ENCODE data around the gene PHTF2. TPM values are rescaled to one million over a fixed set of nuclear protein-coding genes. Genes with fewer than 3 reads are reported as not detected.

Gene PHTF2
- total and polyA plus RNA-seq, 7 experiments from 2014 or later = 5.9 to 42.1 (median 20.4) TPM

GRCh38 chr7:77967429-77967828 is 168.9 kb downstream of the PHTF2 start:
- H3K27me3 ChIP-seq (ENCODE audit: control insufficient read depth in 2 of 2, insufficient read depth in 2 of 2, low read length in 2 of 2) = no peaks in the 10 kb centered on the region
- H3K4me1 ChIP-seq (ENCODE audit: control insufficient read depth in 2 of 2, insufficient read depth in 2 of 2, low read length in 2 of 2) = no peaks in the 10 kb centered on the region
- CTCF ChIA-PET = no interaction called here
- POLR2A ChIA-PET = no interaction called here
- DNase-seq = no peak
- ATAC-seq = no peak
- H3K27me3 Mint-ChIP-seq = no peaks in the 10 kb centered on the region
- no peak overlapping the region for H3K4me3 Mint-ChIP-seq
- no peaks in the 10 kb centered on the region for H3K4me1 Mint-ChIP-seq
- H3K9me3 ChIP-seq (ENCODE audit: control insufficient read depth in 2 of 3, low read length in 3 of 3) = no peaks in the 10 kb centered on the region
- no peak overlapping the region for H3K27ac ChIP-seq (ENCODE audit: low read depth, low read length)
- H3K36me3 Mint-ChIP-seq = peaks cover 0 to 17% (median 11%) of the 10 kb centered on the region in 5 donors
- H3K4me3 ChIP-seq (ENCODE audit: low read length) = no peak overlapping the region
- intact Hi-C loops (cut with micrococcal nuclease) = no loop called here
- H3K36me3 ChIP-seq (ENCODE audit: control insufficient read depth in 2 of 3, insufficient read depth in 3 of 3, low read length in 3 of 3) = no peaks in the 10 kb centered on the region
- no peak overlapping the region for H3K27ac Mint-ChIP-seq
- no peaks in the 10 kb centered on the region for H3K9me3 Mint-ChIP-seq

- ATAC-seq (no peak), DNase-seq (no peak)
- Histone ChIP-seq H3K27me3 (ENCODE audit: control insufficient read depth in 2 of 2, insufficient read depth in 2 of 2, low read length in 2 of 2) (no peaks in the 10 kb centered on the region), H3K9me3 (ENCODE audit: control insufficient read depth in 2 of 3, low read length in 3 of 3) (no peaks in the 10 kb centered on the region), H3K4me3 (ENCODE audit: low read length) (no peak overlapping the region), H3K27ac (ENCODE audit: low read depth, low read length) (no peak overlapping the region), H3K36me3 (ENCODE audit: control insufficient read depth in 2 of 3, insufficient read depth in 3 of 3, low read length in 3 of 3) (no peaks in the 10 kb centered on the region), H3K4me1 (ENCODE audit: control insufficient read depth in 2 of 2, insufficient read depth in 2 of 2, low read length in 2 of 2) (no peaks in the 10 kb centered on the region)
- POLR2A ChIA-PET = no interaction called here
- intact Hi-C loops (cut with micrococcal nuclease) = no loop called here
- no peaks in the 10 kb centered on the region for H3K27me3 Mint-ChIP-seq
- no peak overlapping the region for H3K4me3 Mint-ChIP-seq
- peaks cover 0 to 3% (median 0%) of the 10 kb centered on the region in 7 donors for H3K4me1 Mint-ChIP-seq
- no peak overlapping the region for H3K27ac Mint-ChIP-seq
- CTCF ChIA-PET = no interaction called here
- H3K9me3 Mint-ChIP-seq = no peaks in the 10 kb centered on the region
- H3K36me3 Mint-ChIP-seq = peaks cover 0 to 14% (median 2%) of the 10 kb centered on the region in 5 donors
Observed at GRCh38 chr7:77971726-77972125, 173.2 kb downstream of the PHTF2 start.

DNA sequence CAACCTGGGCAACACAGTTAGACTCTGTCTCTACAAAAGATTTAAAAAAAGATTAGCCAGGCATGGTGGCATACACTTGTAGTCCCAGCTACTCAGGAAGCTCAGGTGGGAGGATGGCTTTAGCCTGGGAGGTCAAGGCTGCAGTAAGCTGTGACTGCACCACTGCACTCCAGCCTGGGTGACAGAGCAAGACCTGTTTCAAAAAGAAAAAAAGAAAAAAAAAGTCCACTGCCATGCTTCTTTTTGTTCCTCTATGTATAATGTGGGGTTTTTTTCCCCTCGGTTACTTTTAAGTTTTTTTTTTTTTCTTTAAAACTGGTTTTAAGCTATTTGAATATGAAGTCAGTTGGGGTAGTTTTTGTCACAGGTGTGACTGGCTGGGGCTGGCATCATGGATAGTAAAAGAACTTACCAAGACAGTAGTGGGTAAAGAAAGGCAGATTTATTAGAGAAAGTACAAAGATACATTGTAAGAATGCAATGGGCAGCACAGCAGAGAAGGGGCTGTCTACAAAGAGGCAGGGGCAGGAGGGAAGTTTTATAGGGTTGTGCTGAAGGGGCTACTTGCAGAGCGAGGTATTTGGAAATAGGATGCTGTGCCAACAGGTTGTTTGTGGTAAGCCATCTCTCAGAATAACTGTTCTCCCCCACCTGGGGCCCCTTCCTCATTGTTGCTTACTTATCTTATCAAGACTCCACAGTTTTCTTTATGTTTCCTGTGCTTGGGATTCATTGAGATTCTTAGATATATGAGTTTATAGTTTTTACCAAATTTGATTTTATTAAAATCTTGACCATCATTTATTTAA is 177.3 kb downstream of the PHTF2 start:
- no peak overlapping the region for H3K4me3 ChIP-seq (ENCODE audit: low read length)
- ChIA-PET CTCF (no interaction called here), POLR2A (no interaction called here)
- DNase-seq (no peak), ATAC-seq (no peak)
- H3K27me3 Mint-ChIP-seq = peaks cover 0 to 4% (median 0%) of the 10 kb centered on the region in 5 donors
- H3K4me1 Mint-ChIP-seq = peaks cover 0 to 3% (median 0%) of the 10 kb centered on the region in 7 donors
- intact Hi-C loops (cut with micrococcal nuclease) = no loop called here
- H3K9me3 Mint-ChIP-seq = no peaks in the 10 kb centered on the region
- H3K9me3 ChIP-seq (ENCODE audit: control insufficient read depth in 2 of 3, low read length in 3 of 3) = no peaks in the 10 kb centered on the region
- no peaks in the 10 kb centered on the region for H3K36me3 Mint-ChIP-seq
- H3K36me3 ChIP-seq (ENCODE audit: control insufficient read depth in 2 of 3, insufficient read depth in 3 of 3, low read length in 3 of 3) = no peaks in the 10 kb centered on the region
- H3K27ac ChIP-seq (ENCODE audit: low read depth, low read length) = no peak overlapping the region
- H3K27ac Mint-ChIP-seq = peak overlapping the region in 1 of 9 donors; percentile 3
- no peak overlapping the region for H3K4me3 Mint-ChIP-seq
- no peaks in the 10 kb centered on the region for H3K27me3 ChIP-seq (ENCODE audit: control insufficient read depth in 2 of 2, insufficient read depth in 2 of 2, low read length in 2 of 2)
- no peaks in the 10 kb centered on the region for H3K4me1 ChIP-seq (ENCODE audit: control insufficient read depth in 2 of 2, insufficient read depth in 2 of 2, low read length in 2 of 2)

DNA sequence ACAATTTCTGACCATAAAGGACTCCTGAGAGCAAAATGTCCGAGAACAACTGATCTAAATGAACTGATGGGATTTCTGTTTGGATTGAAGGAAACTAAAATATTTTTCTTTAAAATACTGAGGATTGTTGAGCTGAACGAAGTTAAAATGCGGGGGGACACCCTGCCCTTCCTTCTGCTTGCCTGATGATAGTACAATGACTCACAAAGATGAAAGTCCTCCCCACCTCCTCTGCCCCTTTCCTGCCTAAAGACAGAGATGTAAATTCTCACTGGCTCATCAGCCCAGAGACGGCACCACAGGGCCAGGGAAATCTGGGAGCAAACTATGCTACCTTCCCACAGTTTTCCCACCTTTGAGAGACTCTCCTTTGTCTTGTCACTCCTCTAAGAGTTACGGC is 180.6 kb downstream of the PHTF2 start:
- ATAC-seq (no peak), DNase-seq (no peak)
- no peaks in the 10 kb centered on the region for H3K27me3 ChIP-seq (ENCODE audit: control insufficient read depth in 2 of 2, insufficient read depth in 2 of 2, low read length in 2 of 2)
- peaks cover 0 to 3% (median 0%) of the 10 kb centered on the region in 7 donors for H3K4me1 Mint-ChIP-seq
- no peaks in the 10 kb centered on the region for H3K36me3 Mint-ChIP-seq
- intact Hi-C loops (cut with micrococcal nuclease) = no loop called here
- H3K4me3 ChIP-seq (ENCODE audit: low read length) = no peak overlapping the region
- ChIA-PET POLR2A (no interaction called here), CTCF (interaction anchor here (0.6 kb wide), 1 partner anchor 65 kb away, joined by 3 read pairs; no protein-coding TSS in a partner anchor)
- H3K27me3 Mint-ChIP-seq = peaks cover 0 to 4% (median 0%) of the 10 kb centered on the region in 5 donors
- H3K27ac ChIP-seq (ENCODE audit: low read depth, low read length) = no peak overlapping the region
- H3K9me3 ChIP-seq (ENCODE audit: control insufficient read depth in 2 of 3, low read length in 3 of 3) = no peaks in the 10 kb centered on the region
- H3K36me3 ChIP-seq (ENCODE audit: control insufficient read depth in 2 of 3, insufficient read depth in 3 of 3, low read length in 3 of 3) = no peaks in the 10 kb centered on the region
- no peak overlapping the region for H3K4me3 Mint-ChIP-seq
- no peak overlapping the region for H3K27ac Mint-ChIP-seq
- H3K4me1 ChIP-seq (ENCODE audit: control insufficient read depth in 2 of 2, insufficient read depth in 2 of 2, low read length in 2 of 2) = no peaks in the 10 kb centered on the region
- no peaks in the 10 kb centered on the region for H3K9me3 Mint-ChIP-seq

DNA sequence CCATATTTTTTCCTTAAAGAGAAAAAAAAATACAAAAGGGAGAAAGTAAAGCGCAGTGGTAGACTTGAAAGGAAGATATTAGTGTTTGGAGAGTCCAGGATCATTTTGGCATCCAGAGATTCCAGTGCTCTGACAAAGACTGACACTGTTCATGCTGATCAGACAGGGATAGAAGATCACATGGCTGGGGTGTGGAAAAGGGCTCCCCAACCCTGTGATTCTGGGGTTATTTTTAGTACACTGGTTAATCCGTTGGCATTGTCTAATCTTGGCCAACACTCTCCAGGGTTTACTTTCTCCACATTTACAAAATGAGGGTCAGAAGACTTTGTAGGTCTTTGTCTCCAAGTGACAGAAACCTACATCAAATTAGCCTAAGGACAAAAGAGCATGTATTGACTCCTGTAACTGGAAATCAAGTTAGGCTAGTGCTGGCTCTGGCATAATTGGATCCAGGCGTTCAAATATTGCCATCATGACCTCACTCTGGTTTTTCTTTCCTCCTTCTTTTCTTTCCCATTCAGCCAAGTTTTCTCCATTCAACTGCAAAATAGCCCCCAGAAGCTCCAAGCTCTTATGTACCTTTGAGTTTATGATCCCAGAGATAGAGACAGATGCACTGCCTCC is 181.6 kb downstream of the PHTF2 start:
- Mint-ChIP-seq H3K9me3 (no peaks in the 10 kb centered on the region), H3K4me3 (no peak overlapping the region), H3K4me1 (peaks cover 0 to 3% (median 0%) of the 10 kb centered on the region in 7 donors), H3K27me3 (peaks cover 0 to 4% (median 0%) of the 10 kb centered on the region in 5 donors), H3K36me3 (no peaks in the 10 kb centered on the region), H3K27ac (no peak overlapping the region)
- ATAC-seq (no peak), DNase-seq (no peak)
- Histone ChIP-seq H3K9me3 (ENCODE audit: control insufficient read depth in 2 of 3, low read length in 3 of 3) (no peaks in the 10 kb centered on the region), H3K4me3 (ENCODE audit: low read length) (no peak overlapping the region), H3K27me3 (ENCODE audit: control insufficient read depth in 2 of 2, insufficient read depth in 2 of 2, low read length in 2 of 2) (no peaks in the 10 kb centered on the region), H3K4me1 (ENCODE audit: control insufficient read depth in 2 of 2, insufficient read depth in 2 of 2, low read length in 2 of 2) (no peaks in the 10 kb centered on the region), H3K27ac (ENCODE audit: low read depth, low read length) (no peak overlapping the region), H3K36me3 (ENCODE audit: control insufficient read depth in 2 of 3, insufficient read depth in 3 of 3, low read length in 3 of 3) (no peaks in the 10 kb centered on the region)
- ChIA-PET POLR2A (no interaction called here), CTCF (no interaction called here)
- intact Hi-C loops (cut with micrococcal nuclease) = no loop called here

GRCh38 chr7:77982926-77983550 is 184.5 kb downstream of the PHTF2 start:
- no peaks in the 10 kb centered on the region for H3K4me1 Mint-ChIP-seq
- intact Hi-C loops (cut with micrococcal nuclease) = no loop called here
- H3K27me3 ChIP-seq (ENCODE audit: control insufficient read depth in 2 of 2, insufficient read depth in 2 of 2, low read length in 2 of 2) = no peaks in the 10 kb centered on the region
- no peak overlapping the region for H3K27ac ChIP-seq (ENCODE audit: low read depth, low read length)
- H3K4me1 ChIP-seq (ENCODE audit: control insufficient read depth in 2 of 2, insufficient read depth in 2 of 2, low read length in 2 of 2) = no peaks in the 10 kb centered on the region
- H3K4me3 ChIP-seq (ENCODE audit: low read length) = no peak overlapping the region
- CTCF ChIA-PET = no interaction called here
- H3K36me3 Mint-ChIP-seq = no peaks in the 10 kb centered on the region
- DNase-seq (no peak), ATAC-seq (no peak)
- no peaks in the 10 kb centered on the region for H3K9me3 ChIP-seq (ENCODE audit: control insufficient read depth in 2 of 3, low read length in 3 of 3)
- H3K27me3 Mint-ChIP-seq = peaks cover 0 to 11% (median 0%) of the 10 kb centered on the region in 5 donors
- no peak overlapping the region for H3K27ac Mint-ChIP-seq
- POLR2A ChIA-PET = no interaction called here
- H3K9me3 Mint-ChIP-seq = no peaks in the 10 kb centered on the region
- no peaks in the 10 kb centered on the region for H3K36me3 ChIP-seq (ENCODE audit: control insufficient read depth in 2 of 3, insufficient read depth in 3 of 3, low read length in 3 of 3)
- no peak overlapping the region for H3K4me3 Mint-ChIP-seq

Measured in naive thymus-derived CD4-positive, alpha-beta T cell (primary cell).